GM18502 (cell line): ENCODE measurements around the gene STAU1.
A peak's percentile ranks its signal among the peaks of the same experiment; 100 is the strongest.
"Not testable (repeated sequence)": the region's sequence is repeated elsewhere in the genome, so short reads cannot be mapped to it uniquely, and the experiment has no call there.

Source experiments
- ATAC-seq: cut with Tn5 transposase; IDR thresholded peaks from one replicate; pipeline ENCODE4 v1.9.1; 2021; ENCODE audit warnings: mild to moderate bottlenecking; ENCODE audit not compliant: unreplicated experiment, poor library complexity

STAU1 gene

GRCh38 chr20:49168864-49169263 is 19.3 kb downstream of the STAU1 start:
- ATAC-seq, result not testable (repeated sequence)

GRCh38 chr20:49167811-49168507 is 20.2 kb downstream of the STAU1 start:
- ATAC-seq, result no peak

GRCh38 chr20:49166534-49167449 is 21.3 kb downstream of the STAU1 start:
- ATAC-seq, result peak; percentile 69

GRCh38 chr20:49165611-49166010 is 22.5 kb downstream of the STAU1 start:
- ATAC-seq, result no peak

- ATAC-seq, result no peak
Observed at GRCh38 chr20:49163696-49164095, 24.4 kb downstream of the STAU1 start.

GRCh38 chr20:49161428-49162152 is 26.5 kb downstream of the STAU1 start:
- no peak for ATAC-seq

GRCh38 chr20:49160057-49160929 is 27.8 kb downstream of the STAU1 start:
- ATAC-seq, result no peak

GRCh38 chr20:49157146-49157545 is 31.0 kb downstream of the STAU1 start:
- ATAC-seq, result no peak

- ATAC-seq, result no peak
Observed at GRCh38 chr20:49156481-49156880, 31.7 kb downstream of the STAU1 start.

- no peak for ATAC-seq
Observed at GRCh38 chr20:49151436-49151835, 36.7 kb downstream of the STAU1 start.

GRCh38 chr20:49149281-49150045 is 38.7 kb downstream of the STAU1 start:
- no peak for ATAC-seq

GRCh38 chr20:49148601-49149000 is 39.5 kb downstream of the STAU1 start:
- ATAC-seq, result no peak

- no peak for ATAC-seq
Observed at GRCh38 chr20:49147296-49147695, 40.8 kb downstream of the STAU1 start.

GRCh38 chr20:49146442-49147225 is 41.5 kb downstream of the STAU1 start:
- no peak for ATAC-seq

GRCh38 chr20:49140834-49141233 is 47.3 kb downstream of the STAU1 start:
- no peak for ATAC-seq

- ATAC-seq, result no peak
Observed at GRCh38 chr20:49140411-49140810, 47.7 kb downstream of the STAU1 start.

GRCh38 chr20:49138431-49138830 is 49.7 kb downstream of the STAU1 start:
- no peak for ATAC-seq

- no peak for ATAC-seq
Observed at GRCh38 chr20:49136817-49137571, 51.1 kb downstream of the STAU1 start.
